ENCODE measurements around the gene WDR17. TPM values are rescaled to one million over a fixed set of nuclear protein-coding genes. Genes with fewer than 3 reads are reported as not detected.

Gene WDR17
- total and polyA plus RNA-seq, 2 of the 13 experiments (the other 11 are each of a cell fraction or from before 2014, with no cell fraction given), result not detected

GRCh38 chr4:176102414-176103063, 36.9 kb downstream of the WDR17 start:
- H3K4me1 ChIP-seq (ENCODE audit: insufficient read depth, low read length), result no peaks in the 10 kb centered on the region
- TF ChIP-seq ONECUT2 (CRISPR knock-in tag; IDR thresholded peaks at IDR 0.05) (no peak), ZNF800 (CRISPR knock-in tag; IDR thresholded peaks at IDR 0.05) (no peak), ZNF496 (CRISPR knock-in tag; IDR thresholded peaks at IDR 0.05; ENCODE audit: insufficient replicate concordance) (no peak), EZH2 (conservative IDR thresholded peaks at IDR 0.05; ENCODE audit: low read depth, low read length) (no peak), ZNF44 (CRISPR knock-in tag; IDR thresholded peaks at IDR 0.05) (no peak), HBP1 (CRISPR knock-in tag; IDR thresholded peaks at IDR 0.05; ENCODE audit: low read depth) (no peak), PAWR (CRISPR knock-in tag; IDR thresholded peaks at IDR 0.05; ENCODE audit: borderline replicate concordance) (no peak), NR2F2 (IDR thresholded peaks at IDR 0.05; ENCODE audit: borderline replicate concordance, low read depth) (no peak), SNAPC4 (CRISPR knock-in tag; IDR thresholded peaks at IDR 0.05) (no peak), PTBP1 (IDR thresholded peaks at IDR 0.05; ENCODE audit: low read depth, low read length, poor library complexity, severe bottlenecking) (no peak)
- TF ChIP-seq, protein P1, sequence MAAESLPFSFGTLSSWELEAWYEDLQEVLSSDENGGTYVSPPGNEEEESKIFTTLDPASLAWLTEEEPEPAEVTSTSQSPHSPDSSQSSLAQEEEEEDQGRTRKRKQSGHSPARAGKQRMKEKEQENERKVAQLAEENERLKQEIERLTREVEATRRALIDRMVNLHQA (CRISPR knock-in tag; IDR thresholded peaks at IDR 0.05), result no peak
- TF ChIP-seq, protein P2, sequence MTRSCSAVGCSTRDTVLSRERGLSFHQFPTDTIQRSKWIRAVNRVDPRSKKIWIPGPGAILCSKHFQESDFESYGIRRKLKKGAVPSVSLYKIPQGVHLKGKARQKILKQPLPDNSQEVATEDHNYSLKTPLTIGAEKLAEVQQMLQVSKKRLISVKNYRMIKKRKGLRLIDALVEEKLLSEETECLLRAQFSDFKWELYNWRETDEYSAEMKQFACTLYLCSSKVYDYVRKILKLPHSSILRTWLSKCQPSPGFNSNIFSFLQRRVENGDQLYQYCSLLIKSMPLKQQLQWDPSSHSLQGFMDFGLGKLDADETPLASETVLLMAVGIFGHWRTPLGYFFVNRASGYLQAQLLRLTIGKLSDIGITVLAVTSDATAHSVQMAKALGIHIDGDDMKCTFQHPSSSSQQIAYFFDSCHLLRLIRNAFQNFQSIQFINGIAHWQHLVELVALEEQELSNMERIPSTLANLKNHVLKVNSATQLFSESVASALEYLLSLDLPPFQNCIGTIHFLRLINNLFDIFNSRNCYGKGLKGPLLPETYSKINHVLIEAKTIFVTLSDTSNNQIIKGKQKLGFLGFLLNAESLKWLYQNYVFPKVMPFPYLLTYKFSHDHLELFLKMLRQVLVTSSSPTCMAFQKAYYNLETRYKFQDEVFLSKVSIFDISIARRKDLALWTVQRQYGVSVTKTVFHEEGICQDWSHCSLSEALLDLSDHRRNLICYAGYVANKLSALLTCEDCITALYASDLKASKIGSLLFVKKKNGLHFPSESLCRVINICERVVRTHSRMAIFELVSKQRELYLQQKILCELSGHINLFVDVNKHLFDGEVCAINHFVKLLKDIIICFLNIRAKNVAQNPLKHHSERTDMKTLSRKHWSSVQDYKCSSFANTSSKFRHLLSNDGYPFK (CRISPR knock-in tag; IDR thresholded peaks at IDR 0.05; ENCODE audit: borderline replicate concordance), result no peak

More at GRCh38 chr4:176102414-176103063, 36.9 kb downstream of the WDR17 start:
- Histone ChIP-seq H3K79me2 (ENCODE audit: insufficient read depth, low read length) (no peaks in the 10 kb centered on the region), H3K4me3 (replicated peaks in 1 of 3; ENCODE audit: insufficient read depth in 1 of 3, low read depth in 2 of 3, low read length in 3 of 3) (no peak overlapping the region), H3K27ac (ENCODE audit: extremely low read length, insufficient read depth, low read length) (no peak overlapping the region), H3K9ac (ENCODE audit: insufficient read depth, low read depth, low read length) (no peak overlapping the region), H2AFZ (ENCODE audit: low read length) (no peak overlapping the region), H3K4me2 (ENCODE audit: low read depth, low read length) (no peak overlapping the region), H3K27me3 (ENCODE audit: control insufficient read depth in 1 of 2, insufficient read depth in 2 of 2, low read length in 2 of 2) (no peaks in the 10 kb centered on the region), H4K20me1 (ENCODE audit: insufficient read depth, low read length) (no peaks in the 10 kb centered on the region), H3K36me3 (replicated peaks in 1 of 2; ENCODE audit: control insufficient read depth in 1 of 2, insufficient read depth in 2 of 2, low read length in 2 of 2) (no peaks in the 10 kb centered on the region), H3K9me3 (ENCODE audit: low read length) (no peaks in the 10 kb centered on the region)
- ATAC-seq, result no peak
- no peak for DNase-seq (ENCODE audit: low spot score)
- no peak for FAIRE-seq
- CTCF ChIA-PET (ENCODE audit: low intra/inter-chr PET ratio, low total read pairs), result no interaction called here
- in situ Hi-C loops (cut with HindIII; ENCODE audit: extremely low pct_ligation_motif_present, low pct_unique_long_range_greater_than_20kb) (no loop called here), intact Hi-C loops (cut with micrococcal nuclease; ENCODE audit: unreplicated experiment) (no loop called here)
- no TSS peak for BruUV-seq (replicated peaks)
- POLR2A ChIA-PET, result no interaction called here
